Measurements from ENCODE around the gene PGM3.
"Not testable (repeated sequence)": the region's sequence is repeated elsewhere in the genome, so short reads cannot be mapped to it uniquely, and the experiment has no call there.

PGM3 gene

GRCh38 chr6:83192871-83193746, at the start of gene PGM3, which contains the start of gene RWDD2A:
Gene PGM3 (minus strand): TSS chr6:83193265. CDS start chr6:83191012, 2,253 bp downstream.
Gene RWDD2A (plus strand): TSS chr6:83193357. CDS start chr6:83194452, 1,095 bp downstream.
- peak; percentile 74 for DNase-seq (ENCODE audit: low read depth)

- DNase-seq (ENCODE audit: low read depth), result peak; percentile 63
Measured at GRCh38 chr6:83231146-83231545, 38.1 kb upstream of the PGM3 start.

- DNase-seq (ENCODE audit: low read depth), result peak; percentile 3
Measured at GRCh38 chr6:83226517-83226916, 33.5 kb upstream of the PGM3 start.

GRCh38 chr6:83221889-83222479, 28.9 kb upstream of the PGM3 start:
- peak; percentile 25 for DNase-seq (ENCODE audit: low read depth)

- no peak for DNase-seq (ENCODE audit: low read depth)
Measured at GRCh38 chr6:83221276-83221675, 28.2 kb upstream of the PGM3 start.

- DNase-seq (ENCODE audit: low read depth), result no peak
Measured at GRCh38 chr6:83220121-83220520, 27.1 kb upstream of the PGM3 start.

GRCh38 chr6:83218646-83219045, 25.6 kb upstream of the PGM3 start:
- no peak for DNase-seq (ENCODE audit: low read depth)

- no peak for DNase-seq (ENCODE audit: low read depth)
Measured at GRCh38 chr6:83216806-83217205, 23.7 kb upstream of the PGM3 start.

GRCh38 chr6:83215131-83216047, 22.3 kb upstream of the PGM3 start:
- peak; percentile 75 for DNase-seq (ENCODE audit: low read depth)

- DNase-seq (ENCODE audit: low read depth), result no peak
Measured at GRCh38 chr6:83202031-83202430, 9.0 kb upstream of the PGM3 start.

- no peak for DNase-seq (ENCODE audit: low read depth)
Measured at GRCh38 chr6:83199863-83200225, 6.8 kb upstream of the PGM3 start.

- no peak for DNase-seq (ENCODE audit: low read depth)
Measured at GRCh38 chr6:83199173-83199862, 6.3 kb upstream of the PGM3 start.

- no peak for DNase-seq (ENCODE audit: low read depth)
Measured at GRCh38 chr6:83198486-83199172, 5.6 kb upstream of the PGM3 start.

GRCh38 chr6:83193747-83194566, 892 bp upstream of the PGM3 start:
- DNase-seq (ENCODE audit: low read depth), result no peak

GRCh38 chr6:83192456-83192855, 609 bp downstream of the PGM3 start:
- DNase-seq (ENCODE audit: low read depth), result no peak

- not testable (repeated sequence) for DNase-seq (ENCODE audit: low read depth)
Measured at GRCh38 chr6:83191974-83192373, 1.1 kb downstream of the PGM3 start.

- DNase-seq (ENCODE audit: low read depth), result no peak
Measured at GRCh38 chr6:83190626-83191025, 2.4 kb downstream of the PGM3 start.

- DNase-seq (ENCODE audit: low read depth), result no peak
Measured at GRCh38 chr6:83188501-83188900, 4.6 kb downstream of the PGM3 start.

GRCh38 chr6:83185096-83185495, 8.0 kb downstream of the PGM3 start:
- no peak for DNase-seq (ENCODE audit: low read depth)
